ENCODE measurements around the gene ZEB1.

GRCh38 chr10:31317652-31318381 is 1.2 kb upstream of the ZEB1 start:
- TF ChIP-seq CTCF (IDR thresholded peaks at IDR 0.05), result no peak
- TF ChIP-seq EP300 (IDR thresholded peaks at IDR 0.05; ENCODE audit: low read depth), result no peak
- TF ChIP-seq POLR2A (IDR thresholded peaks at IDR 0.05), result no peak

All from transverse colon (tissue), 3 donors.